K562 (cell line): Measurements from ENCODE around the gene RSRC1. TPM values are rescaled to one million over a fixed set of nuclear protein-coding genes. Genes with fewer than 3 reads are reported as not detected.

Experiments used
- CBX3 ChIP-seq, 2 experiments: IDR thresholded peaks; 1 replicate in 1 of 2; 2 replicates in 1 of 2; pipeline ENCODE4 v1.6.1; 2012; ENCODE audit warnings: inconsistent platforms in 2 of 2, low read length in 2 of 2, borderline replicate concordance in 1 of 2, control low read depth in 1 of 2
- CCNT2 ChIP-seq: IDR thresholded peaks from 2 replicates; pipeline ENCODE4 v1.6.1; 2011; ENCODE audit warnings: borderline replicate concordance, low read depth, mild to moderate bottlenecking, moderate library complexity, mixed read lengths, low read length; ENCODE audit not compliant: insufficient read length; ENCODE audit errors: extremely low read depth
- CREBBP ChIP-seq: IDR thresholded peaks from one replicate; pipeline ENCODE4 v1.6.1; 2012; ENCODE audit warnings: low read depth, mild to moderate bottlenecking, control low read depth, inconsistent platforms, low read length
- GTF2E2 ChIP-seq: fragments of 200-800 bp; sonication (Bioruptor generic); IDR thresholded peaks from 2 replicates; pipeline ENCODE4 v1.6.1; 2016; ENCODE audit warnings: missing genetic modification characterization, missing compliant biosample characterization
- MEF2A ChIP-seq: IDR thresholded peaks from 2 replicates; pipeline ENCODE4 v1.6.1; 2011; ENCODE audit warnings: low read depth, mild to moderate bottlenecking, low read length, moderate library complexity; ENCODE audit not compliant: control insufficient read depth
- PBX2 ChIP-seq, 2 experiments: IDR thresholded peaks in 1 of 2; conservative IDR thresholded peaks in 1 of 2; 2 replicates each; pipeline ENCODE4 v1.6.1; 2016; ENCODE audit warnings: low read depth in 2 of 2, mild to moderate bottlenecking in 1 of 2, missing compliant biosample characterization in 1 of 2, missing genetic modification characterization in 1 of 2, moderate library complexity in 1 of 2
- POLR2B ChIP-seq: fragments of 450-650 bp; IDR thresholded peaks from 2 replicates; pipeline ENCODE4 v1.6.1; 2018; ENCODE audit warnings: low read depth; ENCODE audit not compliant: partially characterized antibody
- PRMT5 ChIP-seq: sonication (generic); formaldehyde crosslinking; IDR thresholded peaks from 2 replicates; pipeline ENCODE4 v1.5.0; 2020; ENCODE audit warnings: missing genetic modification reagents
- RAD21 ChIP-seq, 2 experiments: fragments of 250-450 bp in 1 of 2; fragments of 450-650 bp in 1 of 2; sonication (Bioruptor Pico) in 1 of 2; formaldehyde crosslinking in 1 of 2; IDR thresholded peaks in 1 of 2; conservative IDR thresholded peaks in 1 of 2; 2 replicates each; pipeline versions ENCODE4 v1.4.0 to v1.8.0; 2020 to 2022; ENCODE audit warnings: mild to moderate bottlenecking in 2 of 2, moderate library complexity in 1 of 2
- SIRT6 ChIP-seq: IDR thresholded peaks from one replicate; pipeline ENCODE4 v1.6.1; 2012; ENCODE audit warnings: low read depth, mild to moderate bottlenecking, control low read depth, inconsistent platforms, low read length, moderate library complexity
- ZBTB26 ChIP-seq: fragments of 450-650 bp; formaldehyde crosslinking; IDR thresholded peaks from 2 replicates; pipeline ENCODE4 v1.4.0; 2022; ENCODE audit warnings: missing genetic modification characterization
- ZBTB49 ChIP-seq: sonication (generic); formaldehyde crosslinking; IDR thresholded peaks from 2 replicates; pipeline ENCODE4 v1.8.0; 2022; ENCODE audit warnings: missing genetic modification reagents, mild to moderate bottlenecking, borderline replicate concordance
- ZEB2 ChIP-seq: fragments of 450-650 bp; IDR thresholded peaks from 2 replicates; pipeline ENCODE4 v1.6.1; 2016
- polyA plus RNA-seq, 8 experiments: library from polyadenylated mRNA; depleted of rRNA in 4 of 8; stranded (reverse) in 5 of 8; unstranded in 3 of 8; fragments of >200 nt; fragmentation: Nextera tagmentation in 2 of 8; fragmentation: Illumina TruSeq in 1 of 8; extraction: Ambion mirVana in 2 of 8; extraction: Trizol in 1 of 8; gene quantifications; 2 replicates each; pipeline versions ENCODE4 v1.2.1 to v1.2.3, GENCODE V29; 2011 to 2014; ENCODE audit warnings: inconsistent platforms in 1 of 8, missing spikeins in 1 of 8
- total RNA-seq, 7 experiments: library from RNA; depleted of rRNA in 6 of 7; stranded (reverse); fragments of >200 nt in 6 of 7; fragmentation: Illumina TruSeq in 2 of 7; extraction: Trizol in 2 of 7; gene quantifications; 2 replicates each; pipeline versions ENCODE4 v1.2.1 to v1.2.3, GENCODE V29; 2011 to 2021; ENCODE audit warnings: low replicate concordance in 1 of 7
- TF ChIP-seq, protein P1 (sequence below): sonication (generic); formaldehyde crosslinking; IDR thresholded peaks from 2 replicates; pipeline ENCODE4 v1.8.0; 2022; ENCODE audit warnings: mild to moderate bottlenecking, missing genetic modification reagents

Gene RSRC1
- total and polyA plus RNA-seq, 9 of the 15 experiments (the other 6 are each of a cell fraction or from before 2014, with no cell fraction given): 19.3 to 128 (median 75.5) TPM

DNA sequence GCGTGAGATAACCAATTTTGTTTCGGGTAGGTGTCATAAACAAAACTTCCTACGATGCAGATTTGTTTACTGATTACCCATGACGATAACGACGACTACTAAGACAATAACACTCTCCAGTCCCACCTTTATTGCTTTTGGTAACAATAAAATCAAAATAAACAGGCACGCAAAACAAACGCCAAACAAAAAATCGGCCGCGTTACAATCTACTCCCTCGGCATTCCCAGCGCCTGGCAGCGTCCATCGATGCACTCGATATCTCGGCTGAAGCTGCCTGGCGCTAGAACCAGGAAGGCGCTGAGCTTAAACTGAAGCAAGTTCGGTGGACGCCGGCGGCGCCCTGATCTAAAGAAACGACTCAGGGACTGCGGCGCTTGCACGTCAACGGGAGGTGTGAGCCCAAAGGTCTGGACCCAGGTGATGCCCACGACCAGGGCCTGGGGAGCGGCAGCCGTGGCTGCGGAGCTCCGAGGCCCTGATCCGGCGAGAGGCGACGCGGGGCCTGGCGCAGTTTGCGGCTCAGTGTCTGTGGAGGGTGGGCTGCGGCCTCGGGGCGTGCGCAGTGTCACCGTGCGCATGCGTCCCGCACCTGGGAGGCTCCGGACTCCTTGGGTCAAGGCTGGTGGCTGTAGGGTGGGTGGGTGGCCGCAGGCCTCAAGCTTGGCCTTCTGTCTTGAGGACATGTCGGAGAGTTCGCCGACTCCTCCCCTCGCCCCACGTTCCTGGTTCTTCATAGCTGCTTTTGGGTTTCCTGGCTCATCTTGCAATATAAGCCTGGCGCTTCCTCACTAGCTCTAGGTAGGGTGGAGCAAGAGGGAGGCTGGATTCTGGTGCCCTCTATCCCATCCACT is at the start of gene RSRC1 (continued):
- TF ChIP-seq, protein P1, sequence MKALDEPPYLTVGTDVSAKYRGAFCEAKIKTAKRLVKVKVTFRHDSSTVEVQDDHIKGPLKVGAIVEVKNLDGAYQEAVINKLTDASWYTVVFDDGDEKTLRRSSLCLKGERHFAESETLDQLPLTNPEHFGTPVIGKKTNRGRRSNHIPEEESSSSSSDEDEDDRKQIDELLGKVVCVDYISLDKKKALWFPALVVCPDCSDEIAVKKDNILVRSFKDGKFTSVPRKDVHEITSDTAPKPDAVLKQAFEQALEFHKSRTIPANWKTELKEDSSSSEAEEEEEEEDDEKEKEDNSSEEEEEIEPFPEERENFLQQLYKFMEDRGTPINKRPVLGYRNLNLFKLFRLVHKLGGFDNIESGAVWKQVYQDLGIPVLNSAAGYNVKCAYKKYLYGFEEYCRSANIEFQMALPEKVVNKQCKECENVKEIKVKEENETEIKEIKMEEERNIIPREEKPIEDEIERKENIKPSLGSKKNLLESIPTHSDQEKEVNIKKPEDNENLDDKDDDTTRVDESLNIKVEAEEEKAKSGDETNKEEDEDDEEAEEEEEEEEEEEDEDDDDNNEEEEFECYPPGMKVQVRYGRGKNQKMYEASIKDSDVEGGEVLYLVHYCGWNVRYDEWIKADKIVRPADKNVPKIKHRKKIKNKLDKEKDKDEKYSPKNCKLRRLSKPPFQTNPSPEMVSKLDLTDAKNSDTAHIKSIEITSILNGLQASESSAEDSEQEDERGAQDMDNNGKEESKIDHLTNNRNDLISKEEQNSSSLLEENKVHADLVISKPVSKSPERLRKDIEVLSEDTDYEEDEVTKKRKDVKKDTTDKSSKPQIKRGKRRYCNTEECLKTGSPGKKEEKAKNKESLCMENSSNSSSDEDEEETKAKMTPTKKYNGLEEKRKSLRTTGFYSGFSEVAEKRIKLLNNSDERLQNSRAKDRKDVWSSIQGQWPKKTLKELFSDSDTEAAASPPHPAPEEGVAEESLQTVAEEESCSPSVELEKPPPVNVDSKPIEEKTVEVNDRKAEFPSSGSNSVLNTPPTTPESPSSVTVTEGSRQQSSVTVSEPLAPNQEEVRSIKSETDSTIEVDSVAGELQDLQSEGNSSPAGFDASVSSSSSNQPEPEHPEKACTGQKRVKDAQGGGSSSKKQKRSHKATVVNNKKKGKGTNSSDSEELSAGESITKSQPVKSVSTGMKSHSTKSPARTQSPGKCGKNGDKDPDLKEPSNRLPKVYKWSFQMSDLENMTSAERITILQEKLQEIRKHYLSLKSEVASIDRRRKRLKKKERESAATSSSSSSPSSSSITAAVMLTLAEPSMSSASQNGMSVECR (CRISPR knock-in tag): peak; percentile 90
- TF ChIP-seq PRMT5 (CRISPR knock-in tag) (no peak), CCNT2 (peak; percentile 85), CREBBP (no peak), ZBTB49 (CRISPR knock-in tag) (no peak), SIRT6 (no peak), PBX2 (CRISPR knock-in tag; IDR thresholded peaks at IDR 0.05; ENCODE audit: low read depth) (no peak), PBX2 (tag; conservative IDR thresholded peaks at IDR 0.05; ENCODE audit: low read depth) (no peak; the same call in none of the 2 replicates), ZBTB26 (CRISPR knock-in tag) (no peak), ZEB2 (0 out of 2 replicates have a peak, but pooled peaks have one; percentile 32), MEF2A (no peak), RAD21 (CRISPR knock-in tag; conservative IDR thresholded peaks at IDR 0.05 in 1 of 2, IDR thresholded peaks at IDR 0.05 in 1 of 2) (0 out of 4 replicates have a peak, but pooled peaks have one; percentile 2 to 9), GTF2E2 (tag) (no peak), CBX3 (IDR thresholded peaks at IDR 0.05; ENCODE audit: borderline replicate concordance in 1 of 2, low read length in 2 of 2) (0 out of 3 replicates have a peak, but pooled peaks of 1 of the 2 experiments have one; percentile 38), POLR2B (peak; percentile 91)
